HG03045 (cell line): ENCODE measurements around the gene EXOC1.
A peak's percentile ranks its signal among the peaks of the same experiment; 100 is the strongest.

Experiments
- ATAC-seq: cut with Tn5 transposase; IDR thresholded peaks from one replicate; pipeline ENCODE4 v1.9.1; 2021; ENCODE audit warnings: mild to moderate bottlenecking, moderate library complexity; ENCODE audit not compliant: unreplicated experiment

EXOC1 gene

GRCh38 chr4:55948726-55949481 is 95.5 kb downstream of the EXOC1 start, which contains the start of gene CEP135:
TSS of gene CEP135 (plus strand) at chr4:55948945. CDS start at chr4:55952131, 3,186 bp downstream.
- peak; percentile 76 for ATAC-seq

DNA sequence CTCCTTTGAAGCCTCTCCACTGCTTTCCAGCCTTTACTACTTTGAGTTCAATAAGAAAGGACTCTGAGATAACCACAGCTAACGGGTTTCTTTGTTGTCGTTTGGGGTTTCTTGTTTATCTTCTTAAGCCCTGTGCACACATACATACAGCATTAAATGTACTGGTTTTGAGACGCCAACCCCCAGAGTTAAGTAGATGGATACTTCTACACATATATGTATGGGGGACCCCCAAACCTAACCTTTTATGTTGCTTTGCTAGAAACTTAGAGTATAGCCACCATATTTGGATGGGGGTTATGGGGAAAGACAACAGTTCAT is 96.0 kb downstream of the EXOC1 start:
- no peak for ATAC-seq

DNA sequence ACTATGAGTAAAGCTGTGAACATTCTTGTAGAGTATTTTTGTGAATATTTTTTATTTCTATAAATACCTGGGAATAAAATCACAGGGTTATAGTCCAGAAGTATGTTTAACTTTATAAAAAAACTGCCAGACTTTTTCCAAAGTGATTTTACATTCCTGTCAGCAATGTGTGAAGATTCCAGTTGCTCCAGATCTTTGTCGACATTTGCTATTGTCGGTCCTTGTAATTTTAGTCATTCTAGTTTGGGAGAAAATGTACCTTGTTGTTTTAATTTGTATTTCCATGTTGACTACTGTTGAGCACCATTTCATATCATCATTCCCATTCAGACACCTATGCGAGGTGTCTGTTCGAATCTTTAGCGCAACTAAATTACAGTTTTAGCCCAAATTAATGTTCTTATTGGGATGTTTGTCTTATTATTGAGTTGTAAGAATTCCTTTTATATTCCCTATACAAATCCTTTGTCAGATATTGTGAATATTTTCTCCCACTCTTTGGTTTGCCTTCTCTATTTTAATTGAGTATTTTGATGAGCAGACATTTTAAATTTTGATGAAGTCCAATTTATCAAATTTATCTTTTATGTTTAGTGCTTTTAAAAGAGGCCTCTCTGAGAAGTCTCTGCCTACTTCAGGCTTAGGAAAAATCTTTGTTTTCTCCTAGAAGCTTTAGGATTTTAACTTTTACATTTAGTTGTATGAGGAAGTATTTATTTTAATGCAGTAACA is 97.9 kb downstream of the EXOC1 start:
- ATAC-seq = no peak
